ENCODE data around the gene PRR5.

PRR5 gene

GRCh38 chr22:44711241-44711560, 9.2 kb downstream of the PRR5 start:
- TF ChIP-seq POLR2AphosphoS5 (IDR thresholded peaks at IDR 0.05; ENCODE audit: low read depth, low read length) (no peak), TAF1 (IDR thresholded peaks at IDR 0.05; ENCODE audit: borderline replicate concordance, insufficient read depth, low read length) (no peak), SIN3A (IDR thresholded peaks at IDR 0.05; ENCODE audit: borderline replicate concordance, insufficient read depth, low read length) (no peak), FOXP2 (optimal IDR thresholded peaks at IDR 0.05; ENCODE audit: borderline replicate concordance, extremely low read depth, extremely low read length, insufficient read depth) (no peak), REST (IDR thresholded peaks at IDR 0.05; ENCODE audit: insufficient read depth in 1 of 2, low read depth in 2 of 2, low read length in 2 of 2) (no peak)

DNA sequence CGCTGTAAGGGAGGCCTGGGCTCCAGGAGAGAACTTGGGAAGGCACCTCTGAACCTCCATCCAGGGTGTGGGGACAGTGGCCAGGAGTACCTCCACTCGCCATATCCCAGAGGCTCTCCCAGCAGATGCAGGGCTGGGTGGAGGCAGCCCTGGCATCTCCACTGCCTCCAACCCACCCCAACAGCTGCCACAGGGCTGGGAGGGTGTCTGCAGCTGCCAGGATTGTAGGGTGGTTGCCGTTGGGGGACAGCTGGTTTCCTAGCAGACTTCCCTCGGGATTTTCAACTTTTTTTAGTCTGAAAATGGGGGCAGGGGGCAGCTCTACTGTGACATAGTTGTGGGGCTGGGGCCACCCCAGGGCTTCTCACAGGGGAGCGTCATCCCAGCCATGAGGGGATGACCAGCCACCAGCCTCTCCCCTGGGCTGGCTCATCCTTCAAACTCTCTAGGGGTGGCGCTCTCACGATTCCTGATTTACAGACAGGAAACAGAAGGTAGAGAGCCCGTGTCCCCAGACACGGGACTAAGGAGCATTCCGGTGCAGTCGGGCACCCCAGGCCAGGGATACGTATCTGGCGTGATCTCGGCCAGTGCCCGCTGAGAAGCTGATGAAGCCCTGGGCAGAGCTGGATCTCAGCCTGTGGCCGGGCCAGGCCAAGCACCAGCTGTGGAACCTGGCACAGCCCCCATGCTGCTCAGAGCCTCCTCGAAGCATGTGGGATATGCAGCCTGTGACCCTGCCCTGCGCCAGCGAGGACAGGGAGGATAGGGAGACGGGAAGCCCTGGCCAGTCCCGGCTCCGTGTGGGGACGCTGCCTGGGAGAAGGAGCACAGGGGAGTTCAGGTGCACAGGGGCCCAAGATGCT, 9.9 kb downstream of the PRR5 start:
- TF ChIP-seq SIN3A (IDR thresholded peaks at IDR 0.05; ENCODE audit: borderline replicate concordance, insufficient read depth, low read length) (no peak), TAF1 (IDR thresholded peaks at IDR 0.05; ENCODE audit: borderline replicate concordance, insufficient read depth, low read length) (no peak), POLR2AphosphoS5 (IDR thresholded peaks at IDR 0.05; ENCODE audit: low read depth, low read length) (no peak)

- TF ChIP-seq POLR2AphosphoS5 (IDR thresholded peaks at IDR 0.05; ENCODE audit: low read depth, low read length) (no peak), SIN3A (IDR thresholded peaks at IDR 0.05; ENCODE audit: borderline replicate concordance, insufficient read depth, low read length) (no peak)
These were observed 11.0 kb downstream of the PRR5 start for GRCh38 chr22:44712962-44713361.

GRCh38 chr22:44714703-44715350, 12.8 kb downstream of the PRR5 start:
- no peak for TF ChIP-seq FOXP2 (optimal IDR thresholded peaks at IDR 0.05; ENCODE audit: borderline replicate concordance, extremely low read depth, extremely low read length, insufficient read depth)

- TF ChIP-seq FOXP2 (optimal IDR thresholded peaks at IDR 0.05; ENCODE audit: borderline replicate concordance, extremely low read depth, extremely low read length, insufficient read depth) (no peak), REST (IDR thresholded peaks at IDR 0.05; ENCODE audit: insufficient read depth in 1 of 2, low read depth in 2 of 2, low read length in 2 of 2) (no peak), TAF1 (IDR thresholded peaks at IDR 0.05; ENCODE audit: borderline replicate concordance, insufficient read depth, low read length) (no peak), POLR2AphosphoS5 (IDR thresholded peaks at IDR 0.05; ENCODE audit: low read depth, low read length) (no peak), SIN3A (IDR thresholded peaks at IDR 0.05; ENCODE audit: borderline replicate concordance, insufficient read depth, low read length) (no peak)
These were observed 16.4 kb downstream of the PRR5 start for GRCh38 chr22:44718418-44718817.

DNA sequence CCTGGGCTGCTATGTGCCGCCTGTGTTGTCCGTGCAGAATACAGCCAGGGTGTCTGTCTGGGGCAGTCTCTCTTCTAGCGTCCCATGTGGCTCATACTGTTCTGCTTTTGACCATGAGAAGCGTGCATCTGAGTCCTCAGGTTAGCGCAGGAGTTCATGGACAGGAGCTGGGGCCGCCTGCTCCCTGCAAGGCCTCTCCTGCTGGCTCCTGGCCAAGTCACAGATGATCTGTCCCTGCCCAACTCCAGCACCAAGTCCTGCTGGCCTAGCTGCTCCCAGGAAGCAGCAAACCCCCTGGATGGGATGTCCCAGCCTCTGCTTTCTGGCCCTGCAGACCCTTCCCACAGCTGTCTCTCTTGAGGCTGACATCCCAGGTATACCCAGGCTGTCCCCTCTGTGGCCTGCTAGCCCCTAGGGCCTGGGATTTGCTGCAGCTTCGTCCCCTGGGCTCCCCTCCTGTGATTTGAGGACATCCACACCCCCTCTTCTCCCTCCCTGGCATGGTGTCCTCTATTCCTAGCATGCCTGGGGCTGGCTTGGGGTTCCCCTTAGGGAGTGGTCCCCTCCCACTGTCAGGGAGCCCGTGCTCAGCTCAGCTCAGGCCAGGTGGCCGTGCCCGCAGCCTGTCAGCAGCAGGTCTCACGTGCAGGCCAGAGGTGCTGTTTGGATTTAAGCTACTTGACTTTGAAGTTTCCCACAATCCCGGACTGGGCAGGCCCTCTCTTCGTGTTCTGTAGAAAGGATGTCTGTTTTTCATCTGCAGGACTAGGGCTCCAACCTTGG, 17.8 kb downstream of the PRR5 start:
- no peak for TF ChIP-seq POLR2AphosphoS5 (IDR thresholded peaks at IDR 0.05; ENCODE audit: low read depth, low read length)
- no peak for TF ChIP-seq REST (IDR thresholded peaks at IDR 0.05; ENCODE audit: insufficient read depth in 1 of 2, low read depth in 2 of 2, low read length in 2 of 2)
- TF ChIP-seq FOXP2 (optimal IDR thresholded peaks at IDR 0.05; ENCODE audit: borderline replicate concordance, extremely low read depth, extremely low read length, insufficient read depth): no peak
- TF ChIP-seq SIN3A (IDR thresholded peaks at IDR 0.05; ENCODE audit: borderline replicate concordance, insufficient read depth, low read length): no peak
- no peak for TF ChIP-seq TAF1 (IDR thresholded peaks at IDR 0.05; ENCODE audit: borderline replicate concordance, insufficient read depth, low read length)
